NCI-H345 treated with DMSO at 0.1 percent for 48 hours (cell line): Measurements from ENCODE around the gene PLCG1.

ENCODE experiments used
- DNase-seq: peaks from one replicate; lab custom pipeline; 2025; ENCODE audit not compliant: unreplicated experiment; lab: John Stamatoyannopoulos, UW

Gene PLCG1

DNA sequence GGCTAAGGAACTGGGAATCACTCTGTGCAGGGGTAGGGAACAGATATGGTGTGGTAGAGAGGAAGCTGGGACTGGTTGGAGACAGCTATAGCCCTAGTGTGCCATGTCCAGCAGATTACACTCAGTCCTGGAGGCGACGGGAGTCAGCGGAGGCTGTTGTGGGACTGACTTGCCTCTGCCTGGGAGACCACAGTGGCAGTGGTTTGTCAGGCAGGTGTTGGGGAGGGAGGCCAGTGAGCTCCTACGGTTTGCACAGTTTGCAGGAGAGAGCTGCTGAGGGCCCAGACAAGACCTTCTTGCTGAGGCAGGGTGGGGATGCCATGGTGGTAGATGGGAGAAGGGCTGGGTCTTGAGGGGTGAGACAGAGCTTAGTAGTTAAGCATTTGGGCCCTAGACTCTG lies 4.9 kb downstream of the PLCG1 start:
- DNase-seq: no peak

DNA sequence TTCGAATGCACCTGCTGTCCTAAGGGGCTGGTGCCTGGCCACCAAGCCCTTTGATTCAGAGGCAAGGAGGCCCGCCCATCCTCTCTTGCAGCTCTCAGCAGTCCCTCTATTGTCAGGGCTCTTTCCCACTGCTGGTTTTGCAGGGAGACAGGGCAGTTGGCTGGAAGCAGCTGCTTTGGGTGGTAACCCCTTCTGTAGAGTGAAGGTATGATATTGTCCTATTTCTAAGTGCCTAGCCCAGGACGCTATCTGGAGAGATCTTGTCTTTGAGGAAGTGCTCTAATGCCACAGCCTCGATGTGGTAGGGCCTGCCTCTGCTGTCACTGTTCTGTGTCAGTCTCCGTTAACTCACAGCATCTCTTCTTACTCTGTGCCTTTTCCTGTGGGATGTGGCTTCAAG lies 5.6 kb downstream of the PLCG1 start:
- DNase-seq: no peak

GRCh38 chr20:41143354-41143753 lies 6.0 kb downstream of the PLCG1 start:
- no peak for DNase-seq

DNA sequence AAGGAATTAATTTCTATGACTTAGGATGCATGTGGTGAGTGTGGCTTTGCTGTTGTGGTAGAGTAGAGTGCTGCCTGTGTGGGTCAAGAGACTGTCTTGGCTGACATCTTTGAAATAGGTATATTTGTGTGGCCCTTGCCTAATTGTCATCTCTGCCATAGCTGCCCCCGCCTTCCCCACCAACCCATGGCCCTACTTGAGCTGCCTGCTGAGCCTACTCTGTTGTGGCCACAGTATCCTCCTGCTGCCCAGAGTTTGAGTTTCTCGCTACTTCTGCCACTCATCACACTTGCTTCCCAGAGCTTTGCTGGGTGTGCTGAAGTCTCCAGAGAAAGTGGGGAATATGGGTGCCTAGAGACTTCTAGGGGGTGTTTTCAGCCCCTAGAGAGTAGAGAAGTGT lies 8.0 kb downstream of the PLCG1 start:
- DNase-seq: no peak

- peak; percentile 8 for DNase-seq
These were observed 8.7 kb downstream of the PLCG1 start for GRCh38 chr20:41145821-41146620.

DNA sequence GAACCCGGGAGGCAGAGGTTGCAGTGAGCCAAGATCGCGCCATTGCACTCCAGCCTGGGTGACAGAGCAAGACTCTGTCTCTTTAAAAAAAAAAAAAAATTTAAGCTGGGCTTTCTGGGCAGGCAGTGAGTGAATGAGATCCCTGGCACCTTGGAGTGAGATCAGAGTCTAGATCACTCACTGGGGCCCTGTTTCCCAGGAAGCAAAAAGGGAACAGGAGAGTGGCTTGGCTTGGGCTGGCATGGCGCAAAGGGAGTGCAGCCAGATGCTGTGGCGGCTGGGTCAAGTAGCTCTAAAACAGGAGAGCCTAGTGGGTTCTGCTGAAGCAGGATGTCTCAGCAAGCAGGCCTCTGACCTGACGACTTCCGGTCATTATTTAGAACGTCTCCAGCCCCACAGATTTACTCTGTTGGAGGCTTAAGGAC lies 10.4 kb downstream of the PLCG1 start:
- DNase-seq: no peak

DNA sequence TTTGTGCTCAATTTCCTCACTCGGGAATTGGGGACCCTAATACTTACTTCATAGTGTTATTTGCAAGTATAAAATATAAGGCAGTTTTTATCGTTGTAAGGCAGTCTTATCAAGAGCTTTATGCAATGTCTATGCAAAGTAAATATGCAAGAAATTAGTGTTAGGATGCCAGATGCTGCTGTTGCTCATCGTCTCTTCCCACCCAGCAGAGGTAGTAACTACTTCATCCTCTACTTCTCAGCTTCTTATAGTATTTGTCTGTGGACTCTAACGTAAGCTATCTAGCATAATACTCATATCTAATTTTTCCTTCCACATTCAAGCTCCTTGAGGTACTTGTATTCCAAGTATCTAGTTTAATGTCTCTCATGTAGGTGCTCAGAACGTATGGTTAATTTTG lies 11.6 kb downstream of the PLCG1 start:
- DNase-seq: no peak

GRCh38 chr20:41150664-41151063 lies 13.3 kb downstream of the PLCG1 start:
- no peak for DNase-seq

GRCh38 chr20:41151134-41151869 lies 14.0 kb downstream of the PLCG1 start:
- DNase-seq: no peak

DNA sequence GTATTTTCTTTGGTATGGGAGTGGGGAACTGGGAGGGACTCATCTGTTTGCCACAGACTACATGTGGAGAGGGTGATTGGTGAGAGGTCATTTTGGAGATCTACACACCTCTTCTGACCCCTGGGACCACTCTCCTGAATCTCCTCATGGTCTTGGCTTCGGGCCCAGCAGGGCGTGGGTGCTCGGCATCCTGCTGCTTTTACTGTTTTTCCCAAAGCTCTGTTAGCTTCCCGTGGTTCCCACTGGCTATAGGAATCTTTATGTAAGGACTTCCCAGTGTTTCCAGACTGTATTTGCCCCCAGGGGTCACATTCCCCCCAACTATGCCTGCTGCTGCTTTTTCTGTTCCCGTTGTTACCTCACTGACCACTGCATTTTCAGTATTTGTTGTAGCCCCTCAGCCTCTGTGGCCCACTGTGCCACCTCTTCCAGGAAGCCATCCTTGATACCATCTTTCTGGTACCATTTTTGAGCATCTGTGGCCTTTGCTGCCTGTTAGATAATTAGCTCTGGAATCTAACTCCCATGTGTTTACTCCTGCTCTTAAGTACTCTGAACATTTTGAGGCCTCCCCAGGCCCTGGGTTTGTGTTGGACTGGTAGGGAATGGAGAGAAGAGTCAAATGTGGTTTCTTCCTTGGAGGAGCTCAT lies 14.9 kb downstream of the PLCG1 start:
- DNase-seq: no peak

DNA sequence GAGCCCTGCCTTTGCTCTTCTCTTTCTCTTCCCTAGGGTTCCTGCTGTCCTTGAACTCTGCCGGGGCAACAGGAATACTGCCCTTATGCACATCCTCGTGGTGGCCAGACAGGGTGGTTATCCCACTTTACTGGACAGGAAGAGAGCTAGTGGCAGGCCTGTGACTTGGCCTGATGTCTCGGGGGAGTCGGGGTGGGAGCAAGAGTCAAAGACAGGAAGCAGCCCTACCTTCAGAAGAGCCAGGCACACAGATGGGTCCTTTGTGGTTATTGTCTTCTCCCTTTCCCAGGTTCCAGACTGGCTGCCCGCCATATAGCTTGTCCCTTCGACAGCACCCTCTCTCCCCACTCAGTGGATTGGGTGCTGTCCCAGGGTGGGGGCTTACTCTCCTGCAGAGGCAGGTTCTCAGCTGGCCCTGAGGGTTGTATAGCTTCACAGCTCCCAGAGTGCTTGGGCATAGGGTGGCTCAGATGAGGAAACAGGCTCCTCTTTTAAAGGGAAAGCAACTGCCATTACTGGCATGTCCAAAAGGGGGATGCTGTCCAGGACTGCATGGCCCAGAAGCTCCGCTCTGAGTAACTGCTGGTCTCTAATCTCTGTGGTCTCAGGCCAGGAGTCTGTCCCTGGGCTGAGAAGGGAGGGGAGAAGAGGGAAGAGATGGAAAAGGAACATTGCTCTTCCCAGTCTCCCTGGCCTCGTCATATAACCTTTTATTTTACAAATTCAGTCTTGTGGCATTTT lies 17.3 kb downstream of the PLCG1 start:
- DNase-seq: no peak

- DNase-seq: no peak
These were observed 17.9 kb downstream of the PLCG1 start for GRCh38 chr20:41155261-41155660.

DNA sequence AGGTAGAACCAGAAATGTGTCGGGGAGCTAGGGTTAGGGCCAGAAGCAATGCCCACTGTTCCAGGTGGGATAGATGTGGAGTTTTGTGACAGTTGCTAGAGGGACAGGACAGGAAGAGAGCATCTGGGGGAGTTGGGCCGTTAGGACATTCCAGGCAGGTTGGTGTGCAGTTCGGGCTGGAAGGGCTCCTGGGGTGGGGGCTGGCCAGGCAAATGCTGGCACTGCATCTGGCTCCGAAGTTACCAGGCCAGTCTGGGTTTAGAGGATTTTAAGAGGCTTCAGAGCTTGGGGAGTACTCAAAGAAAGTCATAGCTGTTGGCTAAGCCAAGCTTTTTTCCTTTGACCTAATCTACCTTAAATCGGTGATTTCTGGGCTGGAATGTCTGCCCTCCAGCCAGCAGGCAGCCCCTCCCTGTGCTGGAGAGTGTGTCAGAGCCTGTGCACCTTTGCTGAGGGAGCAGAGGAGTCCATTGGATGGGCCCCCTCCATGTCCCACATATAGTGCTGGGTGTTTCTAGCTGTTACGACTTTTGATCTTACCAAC lies 20.8 kb downstream of the PLCG1 start:
- no peak for DNase-seq

DNA sequence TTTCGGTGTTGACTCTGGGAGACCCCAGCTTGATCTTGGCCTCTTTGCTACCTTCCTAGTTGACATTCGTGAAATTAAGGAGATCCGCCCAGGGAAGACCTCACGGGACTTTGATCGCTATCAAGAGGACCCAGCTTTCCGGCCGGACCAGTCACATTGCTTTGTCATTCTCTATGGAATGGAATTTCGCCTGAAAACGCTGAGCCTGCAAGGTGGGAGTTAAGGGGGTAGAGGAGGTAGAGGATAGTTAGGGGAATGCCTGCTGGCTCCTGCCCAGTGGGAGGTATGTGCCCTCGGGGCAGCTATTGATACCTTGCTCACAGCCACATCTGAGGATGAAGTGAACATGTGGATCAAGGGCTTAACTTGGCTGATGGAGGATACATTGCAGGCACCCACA lies 22.2 kb downstream of the PLCG1 start:
- no peak for DNase-seq

GRCh38 chr20:41160686-41161085 lies 23.3 kb downstream of the PLCG1 start:
- DNase-seq: no peak

- no peak for DNase-seq
These were observed 24.5 kb downstream of the PLCG1 start for GRCh38 chr20:41161886-41162285.

DNA sequence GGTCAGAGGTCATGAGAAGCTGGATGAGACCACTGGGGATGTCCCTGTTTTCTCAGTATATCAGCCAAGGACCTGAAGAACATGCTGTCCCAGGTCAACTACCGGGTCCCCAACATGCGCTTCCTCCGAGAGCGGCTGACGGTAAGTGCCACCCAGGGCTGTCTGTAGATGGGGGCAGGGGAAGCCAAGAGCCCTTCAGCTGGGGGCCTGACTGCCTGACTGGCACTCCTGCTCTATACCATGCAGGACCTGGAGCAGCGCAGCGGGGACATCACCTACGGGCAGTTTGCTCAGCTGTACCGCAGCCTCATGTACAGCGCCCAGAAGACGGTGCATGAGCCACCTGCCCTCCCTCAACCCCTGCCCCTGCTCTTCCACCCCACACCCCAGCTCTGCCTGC lies 25.1 kb downstream of the PLCG1 start:
- DNase-seq: no peak

DNA sequence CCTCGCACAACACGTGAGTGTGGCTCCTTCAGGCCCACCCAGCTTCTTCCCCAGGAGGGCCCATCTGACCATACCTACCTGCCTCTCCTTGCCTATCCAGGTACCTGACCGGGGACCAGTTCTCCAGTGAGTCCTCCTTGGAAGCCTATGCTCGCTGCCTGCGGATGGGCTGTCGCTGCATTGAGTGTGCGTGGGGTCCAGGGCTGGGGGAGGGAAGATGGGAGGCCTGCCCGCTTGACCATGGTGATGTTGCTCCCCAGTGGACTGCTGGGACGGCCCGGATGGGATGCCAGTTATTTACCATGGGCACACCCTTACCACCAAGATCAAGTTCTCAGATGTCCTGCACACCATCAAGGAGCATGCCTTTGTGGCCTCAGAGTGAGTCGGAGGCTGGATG lies 26.5 kb downstream of the PLCG1 start:
- no peak for DNase-seq

GRCh38 chr20:41165001-41165882 lies 27.9 kb downstream of the PLCG1 start:
- no peak for DNase-seq
